Stimulated activated CD4-positive, alpha-beta T cell treated with anti-CD3 and anti-CD28 coated beads, Interleukin-2, amount 100 ng/mL, for 4 hours (primary cell): ENCODE results near the gene ZWILCH.

Source experiments
- DNase-seq: peaks from one replicate; pipeline ENCODE4 v3.0.0-alpha.2; 2020; ENCODE audit warnings: low read depth

ZWILCH gene

DNA sequence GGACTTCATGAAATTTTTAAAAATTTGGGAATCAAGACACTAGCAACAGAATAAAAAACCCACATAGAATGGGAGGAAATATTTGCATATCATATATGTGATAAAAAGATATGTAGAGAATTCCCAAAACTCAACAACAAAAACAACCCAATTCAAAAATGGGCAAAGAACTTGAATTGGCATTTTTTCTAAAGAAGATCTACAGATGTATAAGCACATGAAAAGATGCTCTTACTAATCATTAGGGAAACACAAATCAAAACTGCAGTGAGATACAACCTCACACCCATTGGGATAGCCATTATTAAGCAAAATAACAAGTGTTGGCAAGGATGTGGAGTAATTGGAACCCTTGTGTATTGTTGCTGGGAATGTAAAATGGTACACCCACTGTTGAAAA lies 50.6 kb downstream of the ZWILCH start:
- DNase-seq: no peak

GRCh38 chr15:66558271-66558670 lies 53.1 kb downstream of the ZWILCH start:
- no peak for DNase-seq

DNA sequence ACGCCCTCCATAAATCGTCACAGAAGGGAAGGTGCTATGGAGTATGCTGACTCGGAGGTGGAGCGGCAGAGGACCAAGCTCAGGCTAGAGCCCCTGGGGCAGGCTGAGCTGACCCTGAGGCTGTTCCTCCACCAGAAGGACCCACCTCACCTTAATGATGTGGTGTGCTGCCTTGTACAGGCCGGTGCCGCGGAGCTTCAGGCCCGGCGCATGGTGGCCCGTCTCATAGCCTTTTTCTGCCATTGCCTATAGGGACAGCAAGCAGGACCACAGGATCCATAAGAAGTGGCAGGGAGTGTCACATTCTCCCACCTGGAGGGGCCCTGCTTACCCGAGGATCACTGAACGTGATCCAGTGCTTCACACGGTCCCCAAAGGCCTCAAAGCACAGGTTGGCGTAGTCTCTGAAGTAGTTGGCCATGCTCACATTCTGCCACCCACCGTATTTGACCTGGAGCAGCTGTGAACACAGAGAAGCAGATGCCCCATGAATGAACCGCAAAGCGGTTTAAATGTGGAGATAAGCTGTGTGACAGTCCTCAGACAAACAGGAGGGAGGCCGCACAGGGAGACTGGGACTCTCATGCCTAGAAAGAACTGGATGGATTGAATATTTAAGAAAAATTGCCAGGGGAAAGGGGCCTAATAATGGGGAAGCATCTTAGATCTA lies 55.9 kb downstream of the ZWILCH start:
- DNase-seq: no peak

DNA sequence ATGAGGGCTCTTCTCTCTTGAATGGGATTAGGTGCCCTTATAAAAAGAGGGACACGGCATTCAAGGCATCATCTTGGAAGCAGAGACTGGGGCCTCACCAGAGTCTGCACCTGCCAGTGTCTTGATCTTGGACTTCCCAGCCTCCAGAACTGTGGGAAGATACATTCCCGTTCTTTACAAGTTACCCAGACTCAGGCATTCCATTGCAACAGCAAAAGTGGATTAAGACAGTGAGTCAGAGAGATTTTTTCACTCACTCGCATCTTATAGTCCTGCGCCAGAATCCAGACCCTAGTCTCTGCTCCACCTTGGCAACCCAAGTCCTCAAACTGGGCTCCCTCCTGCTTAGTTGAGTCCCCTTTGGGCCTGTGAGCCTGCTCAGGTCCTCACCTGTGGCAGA lies 58.0 kb downstream of the ZWILCH start:
- no peak for DNase-seq

GRCh38 chr15:66563566-66564110 lies 58.5 kb downstream of the ZWILCH start:
- no peak for DNase-seq

- DNase-seq: no peak
These were observed 59.3 kb downstream of the ZWILCH start for GRCh38 chr15:66564136-66565041.

GRCh38 chr15:66565141-66565641 lies 60.1 kb downstream of the ZWILCH start:
- no peak for DNase-seq

GRCh38 chr15:66565741-66566144 lies 60.6 kb downstream of the ZWILCH start, which contains the start of gene LCTL:
Gene LCTL (minus strand): TSS chr15:66565998. CDS start chr15:66565365, 633 bp downstream.
- DNase-seq: no peak

DNA sequence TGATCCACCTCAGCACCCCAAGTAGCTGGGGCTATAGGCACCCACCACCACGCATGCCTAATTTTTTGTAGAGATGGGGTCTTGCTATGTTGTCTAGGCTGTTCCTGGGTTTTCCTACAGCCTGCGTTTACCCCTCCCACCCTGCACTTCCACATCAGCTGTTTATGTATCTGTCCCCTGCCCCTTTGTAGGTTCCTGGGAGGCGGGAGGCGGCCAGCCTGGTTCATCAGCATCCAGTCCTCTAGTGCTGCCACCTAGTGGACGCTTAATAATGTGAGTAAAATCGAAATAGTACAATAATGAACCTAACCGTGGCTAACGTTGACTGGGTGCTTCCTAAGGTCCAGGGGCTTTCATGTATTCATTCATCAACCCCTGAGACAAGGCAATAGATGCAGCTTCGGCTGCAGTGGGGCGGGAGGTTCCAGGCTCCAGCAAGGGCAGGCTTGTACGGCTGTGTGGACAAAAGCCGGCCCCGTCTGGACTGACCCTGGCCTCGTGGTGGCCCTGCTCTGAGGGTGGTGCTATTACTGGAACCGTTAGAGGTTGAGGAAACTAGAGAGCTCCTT lies 61.9 kb downstream of the ZWILCH start:
- peak; percentile 20 for DNase-seq

- no peak for DNase-seq
These were observed 62.8 kb downstream of the ZWILCH start for GRCh38 chr15:66567897-66568296.

GRCh38 chr15:66569461-66570137 lies 64.5 kb downstream of the ZWILCH start:
- no peak for DNase-seq

DNA sequence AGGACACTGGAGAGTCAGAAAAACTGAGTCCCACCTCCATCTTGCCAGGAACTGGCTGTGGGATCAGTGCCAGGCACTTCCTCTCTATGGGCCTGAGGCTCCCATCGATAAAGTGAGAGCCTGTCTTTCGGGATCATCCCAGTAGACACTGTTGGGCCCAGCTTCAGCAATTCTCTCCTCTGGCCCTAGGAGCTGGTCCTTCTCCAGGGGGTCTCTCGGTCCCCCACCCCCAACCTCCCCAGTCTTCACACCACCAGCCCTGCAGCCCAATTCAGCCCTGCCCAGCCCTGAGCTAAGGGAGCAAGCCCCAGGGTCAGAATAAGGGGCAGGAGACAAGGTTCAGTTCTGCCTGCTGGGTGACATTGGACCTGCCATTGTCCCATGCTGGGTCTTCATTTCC lies 65.2 kb downstream of the ZWILCH start:
- no peak for DNase-seq

DNA sequence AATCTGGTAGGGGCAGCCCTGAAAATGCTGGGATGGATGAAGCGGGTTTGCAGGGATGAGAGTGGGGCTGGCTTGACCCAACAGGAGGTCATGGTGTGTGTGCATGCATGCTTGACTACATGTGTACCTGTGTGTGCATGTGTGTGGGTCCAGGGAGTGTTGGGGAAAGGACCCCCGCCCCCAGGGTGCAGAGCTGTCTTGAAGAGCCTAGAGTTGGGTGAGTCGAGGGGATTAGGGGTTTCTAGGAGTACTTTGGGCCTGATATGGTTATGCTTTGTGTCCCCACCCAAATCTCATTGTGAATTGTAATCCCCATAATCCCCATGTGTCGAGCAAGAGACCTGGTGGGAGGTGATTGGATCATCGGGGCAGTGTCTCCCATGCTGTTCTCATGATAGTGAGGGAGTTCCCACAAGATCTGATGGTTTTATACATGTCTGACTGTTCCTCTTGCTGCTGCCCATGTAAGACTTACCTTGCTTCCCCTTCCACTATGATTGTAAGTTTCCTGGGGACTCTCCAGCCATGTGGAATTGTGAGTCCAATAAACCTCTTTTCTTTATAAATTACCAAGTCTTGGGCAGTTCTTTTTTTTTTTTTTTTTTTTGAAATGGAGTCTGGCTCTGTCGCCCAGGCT lies 65.8 kb downstream of the ZWILCH start:
- DNase-seq: no peak

DNA sequence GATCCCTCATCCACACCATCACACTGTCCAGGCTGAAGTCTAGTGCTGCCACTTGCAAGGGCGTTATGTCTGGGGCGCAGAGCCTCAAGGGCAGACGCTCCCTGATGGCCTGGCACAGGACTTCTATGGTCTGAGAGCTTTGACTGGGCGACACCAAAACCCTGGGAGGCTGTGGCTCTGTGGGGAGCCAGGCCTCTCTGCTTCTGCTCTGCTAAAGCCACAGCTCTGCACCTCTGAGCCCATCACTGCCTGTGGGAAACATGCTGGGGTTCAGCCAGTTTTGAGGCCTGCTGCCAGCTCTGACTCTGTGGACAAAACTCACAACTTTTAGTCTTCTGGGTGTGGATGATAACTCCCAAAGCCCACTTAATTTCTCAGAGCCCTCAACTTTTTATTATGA lies 67.0 kb downstream of the ZWILCH start:
- no peak for DNase-seq

GRCh38 chr15:66573348-66573718 lies 68.2 kb downstream of the ZWILCH start:
- DNase-seq: no peak

- DNase-seq: no peak
These were observed 68.8 kb downstream of the ZWILCH start for GRCh38 chr15:66573719-66574595.

DNA sequence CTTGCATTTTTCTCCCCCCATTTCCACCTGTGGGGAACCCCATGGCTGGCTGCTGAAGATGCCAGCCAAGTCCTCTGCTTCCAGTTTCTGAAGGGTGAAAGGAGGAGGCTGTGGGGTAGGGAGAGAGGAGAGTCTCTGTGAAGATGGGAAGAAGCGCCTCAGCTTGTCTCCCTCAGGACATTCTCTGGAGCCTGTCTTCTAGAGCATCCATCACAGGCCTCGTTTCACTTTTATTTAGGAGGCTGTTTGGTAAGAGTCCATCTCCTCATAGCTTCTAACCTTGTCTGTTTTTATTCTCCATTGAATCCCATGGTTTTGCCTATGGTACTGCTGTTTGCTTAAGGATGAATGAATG lies 69.4 kb downstream of the ZWILCH start:
- no peak for DNase-seq

DNA sequence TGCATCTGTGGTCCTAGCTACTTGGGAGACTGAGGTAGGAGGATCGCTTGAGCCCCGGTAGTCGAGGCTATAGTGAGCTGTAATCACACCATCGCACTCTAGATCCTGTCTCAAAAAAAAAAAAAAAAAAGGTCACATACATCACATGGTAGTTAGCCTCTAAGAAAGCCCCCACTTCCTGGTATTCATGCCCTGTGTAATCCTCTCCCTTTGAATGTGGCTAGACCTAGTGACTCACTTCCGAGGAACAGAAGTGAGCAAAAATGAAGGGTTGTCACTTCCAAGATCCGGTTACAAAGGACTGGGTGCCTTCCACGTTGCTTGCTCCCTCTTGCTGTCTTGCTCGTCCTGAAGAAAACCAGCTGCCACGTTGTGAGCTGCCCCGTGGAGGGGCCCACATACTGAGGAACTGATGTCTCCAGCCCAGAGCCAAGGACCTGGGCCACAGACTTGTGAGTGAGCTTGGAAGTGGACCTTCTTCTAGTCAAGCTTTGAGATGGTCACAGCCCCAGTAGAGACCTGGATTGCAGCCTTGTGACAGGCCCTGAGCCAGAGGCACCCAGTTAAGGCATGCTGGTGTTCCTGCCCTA lies 73.3 kb downstream of the ZWILCH start:
- no peak for DNase-seq

DNA sequence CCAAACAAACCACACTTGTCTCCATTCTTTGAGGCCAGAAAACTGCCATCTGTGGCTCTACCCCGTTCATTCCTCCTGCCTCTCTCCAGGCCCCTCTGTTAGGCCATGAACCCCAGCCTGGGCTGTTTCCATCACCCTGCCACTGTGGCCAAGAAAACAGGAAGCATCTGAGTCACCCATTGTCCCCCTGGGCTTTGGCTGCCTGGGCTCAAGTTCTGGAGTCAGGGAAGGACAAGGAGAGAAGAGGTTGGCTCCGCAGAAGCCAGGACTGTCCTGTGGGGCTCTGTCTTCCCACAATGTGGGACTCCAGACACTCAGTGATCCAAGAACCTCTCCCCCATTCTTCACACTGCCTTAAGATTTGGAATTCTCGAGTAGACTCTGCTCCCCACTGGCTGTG lies 75.5 kb downstream of the ZWILCH start:
- DNase-seq: no peak

DNA sequence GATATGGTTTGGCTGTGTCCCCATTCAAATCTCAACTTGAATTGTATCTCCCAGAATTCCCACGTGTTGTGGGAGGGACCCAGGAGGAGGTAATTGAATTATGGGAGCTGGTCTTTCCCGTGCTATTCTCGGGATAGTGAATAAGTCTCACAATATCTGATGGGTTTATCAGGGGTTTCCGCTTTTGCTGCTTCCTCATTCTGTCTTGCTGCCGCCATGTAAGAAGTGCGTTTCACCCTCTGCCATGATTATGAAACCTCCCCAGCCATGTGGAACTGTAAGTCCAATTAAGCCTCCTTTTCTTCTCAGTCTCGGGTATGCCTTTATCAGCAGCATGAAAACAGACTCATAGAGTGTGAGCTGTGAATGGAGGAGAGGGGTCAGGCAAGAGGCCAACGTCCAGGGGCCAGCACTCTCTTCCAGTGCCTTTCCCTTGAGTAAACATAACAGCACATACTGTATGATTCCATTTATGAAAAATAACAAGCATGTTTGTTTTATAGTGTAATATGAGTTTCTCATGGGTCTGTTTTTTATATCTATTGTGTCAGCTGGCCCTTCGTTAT lies 76.9 kb downstream of the ZWILCH start:
- DNase-seq: no peak
